Germinal center (tissue), 1 donor: ENCODE measurements around the gene GHR.
"Not testable (repeated sequence)": the region's sequence is repeated elsewhere in the genome, so short reads cannot be mapped to it uniquely, and the experiment has no call there.

Source experiments
- DNase-seq: peaks from one replicate; pipeline ENCODE4 v3.0.0; 2012; ENCODE audit warnings: mixed read lengths, low spot score

GHR gene

DNA sequence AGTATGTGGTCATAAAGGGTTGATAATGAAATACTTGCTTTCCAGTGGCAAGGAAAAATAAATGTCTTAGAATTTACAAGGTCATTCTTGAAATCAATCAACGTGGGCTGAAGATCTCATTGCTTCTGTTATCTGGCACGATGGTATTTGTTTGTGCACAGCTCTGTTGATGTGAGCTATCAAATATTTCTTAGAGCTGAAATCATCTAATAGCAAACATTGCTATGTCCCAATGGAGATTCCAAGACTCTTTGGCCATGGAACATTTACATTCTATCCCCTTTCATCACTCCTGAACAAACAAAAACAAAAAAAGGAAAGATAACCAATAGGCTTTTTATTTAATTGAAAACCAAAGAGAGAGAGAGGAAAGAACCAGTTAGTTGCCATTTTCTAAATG, 221.9 kb downstream of the GHR start:
- DNase-seq = no peak

DNA sequence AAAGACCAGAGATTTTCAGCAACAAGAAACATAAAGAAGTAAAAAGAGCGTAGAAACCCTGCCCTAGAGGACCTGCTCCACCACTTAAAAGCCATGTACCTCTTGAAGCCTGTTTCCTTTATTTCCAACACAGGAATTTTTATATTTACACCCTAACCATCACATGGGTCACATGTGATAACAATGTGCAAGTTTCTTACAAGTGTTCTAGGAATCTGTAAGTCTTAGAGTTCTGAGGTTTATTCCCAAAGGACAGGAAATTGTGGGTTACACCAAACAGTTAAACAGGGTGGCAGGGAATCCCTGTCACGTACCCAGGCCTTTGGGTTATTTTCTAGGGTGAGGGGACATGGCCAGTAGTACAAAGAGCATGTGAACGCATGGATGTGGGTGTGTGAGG, 224.8 kb downstream of the GHR start:
- no peak for DNase-seq

DNA sequence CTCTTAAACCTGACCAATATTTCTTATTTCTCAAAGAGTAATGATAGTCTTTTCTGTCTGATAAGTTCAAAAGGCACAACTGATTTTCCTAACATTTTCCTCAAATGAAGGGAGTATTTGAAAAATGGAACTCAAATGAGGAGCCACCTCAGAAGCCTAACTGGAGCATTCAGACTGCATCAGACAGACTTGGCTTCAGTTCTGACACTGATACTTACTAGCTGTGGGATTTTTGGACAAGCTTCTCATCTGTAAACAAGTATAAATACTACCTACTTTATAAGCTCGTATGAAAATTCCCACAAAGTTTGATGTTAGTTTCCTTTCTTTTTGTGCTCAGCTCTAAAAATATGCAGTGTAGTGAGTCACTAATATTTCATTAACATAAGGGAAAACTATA, 225.7 kb downstream of the GHR start:
- no peak for DNase-seq

DNA sequence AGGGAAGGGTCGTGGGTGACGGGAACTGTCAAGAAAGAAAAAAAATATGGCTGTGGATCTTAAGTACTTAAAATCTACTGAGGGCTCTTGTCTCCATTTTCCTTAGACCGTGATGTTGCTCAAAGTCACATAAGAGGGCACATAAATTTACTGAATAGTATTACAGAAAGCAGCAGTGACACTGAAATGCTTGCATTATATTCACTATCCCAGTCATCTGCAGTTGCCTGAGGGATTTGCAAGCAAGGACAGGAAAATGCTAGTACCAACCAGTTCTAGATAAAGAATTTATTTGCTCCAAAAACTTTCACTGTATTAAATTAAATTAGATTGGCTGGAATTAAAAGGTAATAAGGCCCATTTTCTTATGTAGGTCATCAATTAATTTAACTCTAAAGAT, 226.8 kb downstream of the GHR start:
- DNase-seq = no peak

DNA sequence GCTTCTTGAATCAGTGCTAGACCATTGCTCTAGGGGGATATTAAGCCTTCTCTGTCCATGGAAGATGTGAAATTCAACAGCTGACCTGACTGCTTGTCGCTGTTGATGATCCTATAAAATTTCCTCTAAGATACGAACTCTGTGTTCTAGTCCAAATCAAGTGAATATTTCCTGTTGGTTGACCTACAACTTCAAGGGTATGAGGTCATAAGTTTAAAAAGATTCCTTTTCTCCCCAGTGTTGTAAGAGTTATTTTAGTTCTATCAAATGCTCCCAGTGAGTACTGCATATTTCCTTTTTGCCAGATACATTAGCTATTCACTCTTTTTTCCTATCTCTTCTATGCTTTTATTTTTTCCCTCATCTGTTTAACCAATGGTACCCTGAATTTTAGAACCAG, 230.5 kb downstream of the GHR start:
- DNase-seq = no peak

DNA sequence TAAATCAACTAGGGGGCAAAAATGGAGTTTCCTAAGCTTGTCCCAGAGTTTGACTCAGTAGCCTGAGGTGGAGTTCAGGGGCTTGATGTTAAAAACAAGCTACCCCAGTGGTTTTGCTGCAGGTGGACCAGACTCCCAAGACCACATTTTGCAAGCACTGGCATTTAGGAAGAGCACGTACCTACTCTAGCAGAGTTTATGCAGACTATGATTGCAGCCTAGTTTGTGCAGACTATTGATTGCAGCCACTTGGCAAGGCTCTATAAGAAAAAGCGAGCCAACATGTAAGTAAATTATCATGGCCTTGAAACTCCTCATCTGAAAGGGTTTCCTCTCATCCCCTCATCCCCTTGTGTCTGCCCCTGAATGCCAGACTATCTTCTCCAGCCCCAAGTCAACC, 231.4 kb downstream of the GHR start:
- DNase-seq = no peak

DNA sequence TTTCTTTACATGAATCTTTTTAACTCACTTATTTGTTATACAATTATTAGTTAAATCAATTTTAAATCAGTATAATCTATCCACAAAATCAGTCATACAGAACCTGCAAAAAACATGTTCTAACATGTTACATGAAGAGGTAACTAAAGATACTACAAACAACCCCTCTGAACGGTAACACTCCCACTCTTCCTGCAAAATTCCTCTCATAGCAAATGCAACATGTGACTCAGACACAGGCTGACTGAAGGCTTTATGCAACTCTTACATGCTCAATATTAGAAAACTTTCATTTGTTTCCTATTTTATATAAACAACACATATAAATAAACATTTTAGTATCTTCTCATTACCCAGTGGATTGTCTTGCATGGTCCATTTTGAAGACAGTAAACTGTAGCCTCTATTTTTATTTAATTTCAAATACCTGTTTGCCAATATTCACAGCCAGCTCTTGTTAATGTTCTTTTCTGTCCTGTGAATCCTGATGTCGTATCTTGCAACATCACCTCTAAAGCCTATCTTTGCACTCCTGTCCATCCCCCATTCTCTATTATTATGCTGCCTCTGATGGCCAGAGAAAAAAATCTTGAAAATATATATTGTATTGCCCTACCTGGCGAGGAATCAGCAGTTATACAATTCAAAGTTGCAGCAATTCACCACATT, 232.9 kb downstream of the GHR start:
- DNase-seq = no peak

DNA sequence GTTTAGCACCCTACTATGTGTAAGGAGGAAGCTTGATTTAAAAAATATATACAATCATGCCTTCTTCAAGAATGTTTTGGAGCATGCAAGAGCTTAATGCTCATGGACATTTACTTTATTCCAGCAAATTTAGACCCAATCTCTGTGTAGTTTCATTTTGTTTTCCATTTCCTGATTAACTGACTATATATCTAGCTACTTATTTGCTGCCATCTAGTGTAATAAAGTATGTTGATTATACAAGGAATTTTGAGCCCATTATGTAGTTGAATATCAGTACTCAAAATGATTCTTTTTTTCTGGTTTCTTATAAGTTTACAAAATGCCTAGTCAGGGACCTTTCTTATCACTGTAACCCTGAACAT, 233.4 kb downstream of the GHR start:
- no peak for DNase-seq

DNA sequence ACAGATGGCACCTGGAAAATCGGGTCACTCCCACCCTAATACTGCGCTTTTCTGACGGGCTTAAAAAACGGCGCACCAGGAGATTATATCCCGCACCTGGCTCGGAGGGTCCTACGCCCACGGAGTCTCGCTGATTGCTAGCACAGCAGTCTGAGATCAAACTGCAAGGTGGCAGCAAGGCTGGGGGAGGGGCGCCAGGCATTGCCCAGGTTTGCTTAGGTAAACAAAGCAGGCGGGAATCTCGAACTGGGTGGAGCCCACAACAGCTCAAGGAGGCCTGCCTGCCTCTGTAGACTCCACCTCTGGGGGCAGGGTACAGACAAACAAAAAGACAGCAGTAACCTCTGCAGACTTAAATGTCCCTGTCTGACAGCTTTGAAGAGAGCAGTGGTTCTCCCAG, 236.6 kb downstream of the GHR start:
- not testable (repeated sequence) for DNase-seq

DNA sequence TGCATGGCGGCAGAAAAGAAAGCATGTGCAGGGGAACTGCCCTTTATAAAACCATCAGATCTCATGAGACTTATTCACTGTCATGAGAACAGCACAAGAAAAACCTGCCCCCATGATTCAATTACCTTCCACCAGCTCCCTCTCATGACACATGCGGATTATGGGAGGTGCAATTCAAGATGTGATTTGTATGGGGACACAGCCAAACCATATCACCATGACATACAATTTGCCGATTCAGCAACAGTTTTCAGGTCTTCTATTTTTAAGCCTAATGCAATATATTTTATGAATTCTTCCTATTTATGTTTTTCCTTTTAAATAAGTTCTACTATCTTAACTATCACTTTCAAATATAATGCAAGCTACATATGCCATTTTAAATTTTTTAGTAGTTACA, 242.6 kb downstream of the GHR start:
- no peak for DNase-seq

DNA sequence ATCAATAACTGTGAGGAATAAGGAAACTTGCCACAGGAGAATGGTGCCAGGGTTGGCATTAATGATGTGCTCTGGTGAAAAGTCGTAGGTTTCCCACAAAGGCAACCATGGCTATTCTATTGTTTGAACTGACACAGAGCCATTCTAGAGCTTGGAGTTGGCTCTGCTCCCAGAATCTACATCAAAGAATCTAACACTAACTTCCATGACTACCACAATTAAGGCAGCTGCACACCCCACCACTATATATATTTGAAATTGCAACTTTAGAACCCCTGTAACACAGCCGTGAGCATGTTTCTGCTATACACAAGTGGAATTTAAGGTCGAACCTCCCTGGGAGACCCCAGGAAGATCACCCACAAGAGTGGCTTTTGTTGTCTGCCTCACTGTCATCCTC, 243.6 kb downstream of the GHR start:
- no peak for DNase-seq

DNA sequence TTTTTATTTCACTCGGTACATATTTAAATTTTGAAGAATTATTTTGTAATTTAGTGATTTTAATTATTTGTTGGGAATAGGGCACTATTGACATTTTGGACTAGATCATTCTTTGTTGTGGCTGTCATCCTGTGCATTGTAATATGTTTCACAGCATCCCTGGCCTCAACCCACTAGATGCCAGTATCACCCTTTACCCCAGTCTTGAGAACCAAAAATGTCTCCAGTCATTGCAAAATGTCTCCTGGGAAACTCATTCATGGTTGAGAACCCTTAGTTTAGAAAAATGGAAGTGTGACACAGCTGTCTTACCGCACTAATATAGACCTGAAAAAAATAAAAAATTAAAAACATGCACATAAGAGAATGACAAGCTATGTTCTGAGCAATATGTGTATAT, 245.0 kb downstream of the GHR start:
- DNase-seq = no peak

DNA sequence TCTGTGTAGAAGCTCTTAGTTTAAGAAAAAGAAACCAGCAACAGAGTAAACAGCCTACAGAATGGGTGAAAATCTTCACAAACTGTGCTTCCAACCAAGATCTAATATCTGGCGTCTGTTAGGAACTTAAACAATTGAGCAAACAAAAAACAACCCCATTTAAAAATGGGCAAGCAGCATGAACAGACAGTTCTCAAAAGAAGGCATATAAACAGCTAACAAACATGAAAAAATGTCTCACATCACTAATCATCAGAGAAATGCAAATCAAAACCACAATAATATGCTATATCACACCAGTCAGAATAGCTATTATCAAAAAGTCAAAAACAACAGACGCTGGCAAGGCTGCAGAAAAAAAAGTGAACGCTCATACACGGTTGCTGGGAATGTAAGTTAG, 249.7 kb downstream of the GHR start:
- DNase-seq = no peak

DNA sequence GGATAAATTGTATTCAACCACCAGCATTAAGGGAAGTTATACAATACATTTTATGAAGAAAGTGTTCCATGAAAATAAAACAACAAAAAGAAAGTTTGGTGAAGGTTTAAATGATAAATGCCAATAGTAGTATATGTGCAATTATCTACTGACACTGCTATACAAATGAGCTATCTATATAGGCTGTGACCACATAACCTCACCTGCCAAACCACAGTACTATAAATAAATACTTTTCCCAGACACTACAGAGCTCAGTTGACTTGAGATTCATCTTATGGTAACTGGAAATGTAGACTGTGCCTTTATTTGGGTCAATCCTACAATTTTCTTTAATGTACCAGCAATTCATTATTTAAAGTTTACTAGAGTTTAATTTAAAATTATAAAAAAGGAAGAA, 252.4 kb downstream of the GHR start:
- no peak for DNase-seq

DNA sequence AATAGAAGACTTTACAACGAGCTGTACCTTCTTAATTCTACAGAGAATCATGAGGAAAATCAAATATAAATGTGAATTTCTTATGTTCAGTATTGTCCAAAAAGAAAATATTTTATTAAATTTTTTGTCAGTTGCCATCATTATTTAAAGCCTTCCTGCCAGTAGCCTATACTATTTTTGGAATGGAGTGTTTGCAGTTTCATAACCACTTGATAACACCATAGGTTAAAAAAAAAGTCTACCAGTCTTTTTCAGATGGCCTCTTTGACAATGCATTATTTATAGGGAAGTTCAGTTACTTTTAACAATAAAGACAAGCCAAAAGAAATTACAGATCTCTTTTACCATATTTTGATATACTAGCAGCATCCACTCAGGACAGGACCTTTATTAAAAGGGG, 253.1 kb downstream of the GHR start:
- DNase-seq = no peak

DNA sequence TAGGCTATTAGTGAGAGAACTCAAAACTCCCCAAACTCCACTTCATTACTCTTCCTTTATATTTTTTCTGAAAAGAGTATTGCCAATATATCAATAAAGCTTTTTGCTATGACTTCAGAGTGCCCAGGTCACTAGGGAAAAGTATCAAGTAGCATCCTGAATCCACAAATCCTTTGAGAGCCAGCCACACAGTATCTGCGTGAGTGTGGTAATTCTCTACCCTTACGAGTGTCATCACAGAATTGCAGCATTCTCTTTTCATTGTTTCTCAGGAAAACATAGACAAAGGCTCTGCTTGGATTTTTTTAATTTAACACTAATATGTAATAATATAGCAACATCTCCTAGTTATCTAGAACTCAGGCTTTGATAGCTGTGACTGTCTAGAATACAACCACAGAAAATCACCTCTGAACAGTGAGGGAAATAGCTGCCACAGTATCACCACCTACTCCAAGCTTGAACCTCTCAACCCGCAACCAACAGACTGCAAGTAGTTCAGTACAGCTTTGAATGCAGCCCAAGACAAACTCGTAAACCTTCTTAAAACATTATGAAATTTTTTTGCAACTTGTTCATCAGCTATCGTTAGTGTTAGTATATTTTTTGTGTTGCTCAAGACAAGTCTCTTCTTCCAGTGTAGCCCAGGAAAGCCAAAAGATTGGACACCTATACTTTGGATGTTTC, 254.1 kb downstream of the GHR start:
- no peak for DNase-seq

DNA sequence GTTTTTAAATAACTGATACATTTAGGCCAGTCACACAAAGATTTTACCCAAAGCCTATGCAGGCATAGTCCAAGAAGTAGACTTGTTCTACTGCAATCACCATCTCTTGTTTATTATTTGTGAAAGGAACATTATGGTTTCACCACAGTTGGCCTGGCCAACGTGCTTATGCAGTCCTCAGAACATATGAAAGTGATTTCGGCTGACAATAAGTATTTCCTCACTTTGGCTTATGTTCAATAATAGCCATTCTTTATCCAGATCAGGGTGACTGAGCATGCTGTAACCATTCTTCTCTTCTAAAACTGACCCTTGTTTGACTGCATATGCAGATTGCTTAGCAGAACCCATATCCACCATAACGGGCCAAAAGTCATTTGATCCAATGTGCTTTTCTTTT, 256.8 kb downstream of the GHR start:
- no peak for DNase-seq

DNA sequence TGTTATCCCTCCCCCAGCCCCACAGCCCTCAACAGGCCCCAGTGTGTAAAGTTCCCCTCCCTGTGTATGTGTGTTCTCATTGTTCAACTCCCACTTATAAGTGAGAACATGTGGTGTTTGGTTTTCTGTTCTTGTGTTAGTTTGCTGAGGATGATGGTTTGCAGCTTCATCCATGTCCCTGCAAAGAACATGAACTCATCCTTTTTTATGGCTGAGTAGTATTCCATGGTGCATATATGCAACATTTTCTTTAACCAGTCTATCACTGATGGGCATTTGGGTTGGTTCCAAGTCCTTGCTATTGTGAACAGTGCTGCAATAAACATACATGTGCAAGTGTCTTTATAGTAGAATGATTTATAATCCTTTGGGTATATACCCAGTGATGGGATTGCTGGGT, 261.8 kb downstream of the GHR start:
- DNase-seq = not testable (repeated sequence)

DNA sequence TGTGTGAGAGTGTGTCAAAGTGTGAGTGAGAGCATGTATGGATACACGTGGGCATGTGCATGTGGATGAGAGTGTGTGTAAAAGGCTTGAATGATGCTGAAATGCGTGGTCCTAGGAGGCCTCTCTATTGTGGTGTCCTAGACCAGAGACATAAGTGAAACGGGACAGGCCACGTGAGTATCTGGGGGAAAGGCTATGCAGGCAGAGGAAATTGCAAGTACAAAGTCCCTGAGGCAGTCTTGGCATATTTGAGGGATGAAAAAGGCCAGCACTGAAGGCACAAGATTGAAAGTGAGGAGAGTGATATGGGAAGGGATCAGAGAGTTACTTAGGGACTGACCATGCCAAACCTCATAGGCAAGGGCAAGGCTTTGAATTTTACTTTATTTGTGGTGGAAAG, 266.2 kb downstream of the GHR start:
- no peak for DNase-seq

DNA sequence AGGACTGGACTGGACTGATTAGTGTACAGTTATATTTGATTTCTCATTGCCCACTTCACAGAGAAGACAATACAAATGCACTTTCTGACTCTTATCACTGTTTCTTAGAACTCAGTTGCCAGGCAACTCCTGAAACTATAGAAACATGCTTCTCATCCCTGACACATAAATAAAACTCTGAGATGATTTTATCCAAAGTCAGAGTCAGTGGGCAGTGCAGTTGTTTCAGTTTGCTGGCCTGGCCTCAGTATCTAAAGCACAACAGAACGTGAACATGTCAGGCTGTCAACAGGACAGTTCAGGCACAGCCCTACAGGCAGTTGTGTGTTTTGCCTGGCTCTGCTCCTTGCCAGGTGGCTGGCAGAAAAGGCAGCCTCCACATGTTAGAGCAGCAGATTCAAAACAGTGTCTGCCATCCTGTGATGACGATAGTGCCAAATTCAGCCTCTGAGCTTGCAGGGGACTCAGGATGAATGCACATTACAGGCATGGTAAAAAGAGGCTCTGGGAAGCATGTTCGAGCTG, 268.2 kb downstream of the GHR start:
- DNase-seq = no peak

DNA sequence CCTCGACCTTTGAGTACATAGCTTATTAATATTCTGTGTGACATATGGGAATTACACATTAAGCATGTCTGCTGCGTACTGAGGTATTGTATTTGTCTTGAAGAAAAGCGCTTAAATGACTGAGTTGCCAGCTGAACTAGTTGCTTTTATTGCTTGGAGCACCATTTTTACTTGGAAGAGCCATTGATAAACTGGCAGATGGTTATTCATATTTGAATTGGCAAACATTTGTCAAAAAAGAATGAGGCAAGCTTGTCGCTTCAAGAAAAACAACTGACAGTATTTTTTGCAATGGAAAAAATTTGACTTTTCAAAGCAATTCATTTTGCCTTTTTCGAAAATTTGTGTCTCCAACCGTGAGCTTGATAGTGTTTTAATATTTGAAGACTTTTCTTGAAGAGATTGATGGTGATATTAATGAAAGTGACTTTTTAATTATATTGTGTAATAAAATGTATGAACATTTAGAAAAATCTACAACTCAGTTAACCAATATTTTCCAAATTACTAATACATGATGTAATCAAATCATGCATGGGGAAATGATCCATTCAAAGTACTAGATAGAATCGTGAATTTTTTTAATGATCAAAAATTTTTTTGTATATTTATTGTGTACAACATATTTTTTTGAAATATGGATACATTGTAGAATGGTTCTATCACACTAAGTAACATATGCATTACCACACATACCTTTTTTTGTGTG, 278.3 kb downstream of the GHR start:
- DNase-seq = no peak

DNA sequence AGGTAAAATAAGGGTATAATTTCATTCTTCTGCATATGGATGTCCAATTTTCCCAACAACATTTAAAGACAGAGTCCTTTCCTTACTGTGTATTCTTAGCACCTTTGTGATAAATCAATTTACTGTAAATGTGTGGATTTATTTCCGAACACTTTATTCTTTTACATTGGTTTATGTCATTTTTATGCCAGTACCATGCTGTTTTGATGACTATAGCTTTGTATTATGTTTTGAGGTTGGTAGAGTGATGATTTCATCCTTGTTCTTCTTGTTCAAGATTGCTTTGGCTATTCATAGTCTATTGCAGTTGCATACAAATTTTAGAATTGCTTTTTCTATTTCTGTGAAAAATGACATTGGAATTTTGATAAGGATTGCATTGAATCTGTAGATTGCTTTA, 280.0 kb downstream of the GHR start:
- no peak for DNase-seq

DNA sequence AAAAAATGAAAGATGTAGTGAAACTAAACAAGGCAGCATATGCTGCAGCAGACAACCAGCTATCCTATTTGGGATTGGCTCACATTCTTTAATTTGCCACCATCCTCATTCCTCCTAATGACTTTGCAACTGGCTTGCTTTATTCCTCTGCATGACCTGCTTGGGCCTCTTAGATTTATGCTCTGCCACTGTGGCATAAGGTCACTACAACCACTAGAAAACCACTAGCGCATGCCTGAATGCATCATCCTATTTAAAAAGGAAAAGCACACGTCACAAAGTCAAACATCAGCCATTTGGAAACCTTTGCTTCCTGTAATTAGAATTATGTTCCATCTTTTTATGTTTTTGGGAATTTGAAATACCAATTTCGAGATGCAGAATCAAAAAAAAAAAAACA, 292.5 kb downstream of the GHR start:
- DNase-seq = no peak
